ENCODE measurements around the gene CALHM2. TPM values are rescaled to one million over a fixed set of nuclear protein-coding genes. Genes with fewer than 3 reads are reported as not detected.
A peak's percentile ranks its signal among the peaks of the same experiment; 100 is the strongest.

Gene CALHM2
- total RNA-seq, 1 donor from 2014 or later: 19.8 TPM

DNA sequence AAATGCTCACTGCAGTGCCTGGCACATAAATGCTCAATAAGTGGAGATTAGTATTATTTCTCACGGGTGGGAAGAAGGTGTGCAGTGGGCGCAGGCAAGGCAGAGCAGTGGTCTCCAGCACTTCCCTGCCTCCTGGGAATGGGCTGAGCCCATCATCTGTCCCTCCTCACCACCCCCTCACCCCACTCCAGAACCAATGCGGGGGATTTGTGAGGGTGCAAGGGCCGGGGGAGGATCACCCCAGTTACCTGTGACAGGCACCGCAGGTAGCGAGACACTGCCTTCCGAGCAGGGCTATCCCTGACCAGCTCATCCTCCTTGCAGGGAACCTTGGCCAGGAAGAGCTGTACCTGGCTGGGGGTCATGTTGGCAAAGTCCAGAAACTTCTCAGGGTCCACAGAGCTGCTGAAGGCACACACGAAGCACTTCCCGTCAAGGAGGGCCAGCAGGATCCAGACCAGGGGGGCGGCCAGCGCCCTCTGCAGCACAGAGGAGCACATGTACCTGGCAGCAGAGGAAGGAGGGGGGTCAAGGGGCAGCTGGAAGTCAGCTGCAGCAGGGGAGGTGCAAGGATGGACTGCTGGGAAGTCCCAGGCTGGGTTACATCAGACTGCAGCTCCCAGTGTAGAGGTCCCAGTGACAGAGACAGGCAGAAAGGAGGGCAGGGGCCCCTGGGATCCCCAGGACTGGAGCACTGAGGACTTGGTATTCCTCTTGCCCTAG is 24.0 kb upstream of the CALHM2 start:
- DNase-seq (ENCODE audit: low read depth): no peak

DNA sequence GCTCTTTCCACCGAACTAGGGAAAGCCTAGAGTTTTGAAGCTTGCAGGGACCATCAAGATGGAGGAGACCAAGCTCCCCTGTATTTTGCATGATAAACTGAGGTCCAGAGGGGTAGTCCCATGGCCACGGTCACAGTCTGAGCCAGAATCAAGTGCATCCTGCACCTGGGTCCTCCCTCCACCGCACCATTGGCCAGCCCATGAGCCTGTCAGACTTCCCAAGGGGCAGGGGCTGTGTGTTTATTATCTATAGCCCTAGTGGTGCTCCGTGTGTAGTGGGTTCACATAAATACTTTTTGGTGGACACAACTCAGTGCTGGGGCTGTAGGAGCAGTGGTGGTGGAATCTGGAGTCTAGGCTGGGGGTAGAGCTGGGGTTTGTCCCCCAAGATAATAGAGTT is 23.3 kb upstream of the CALHM2 start:
- no peak for DNase-seq (ENCODE audit: low read depth)

- no peak for DNase-seq (ENCODE audit: low read depth)
These were observed 21.9 kb upstream of the CALHM2 start for GRCh38 chr10:103474077-103474476.

DNA sequence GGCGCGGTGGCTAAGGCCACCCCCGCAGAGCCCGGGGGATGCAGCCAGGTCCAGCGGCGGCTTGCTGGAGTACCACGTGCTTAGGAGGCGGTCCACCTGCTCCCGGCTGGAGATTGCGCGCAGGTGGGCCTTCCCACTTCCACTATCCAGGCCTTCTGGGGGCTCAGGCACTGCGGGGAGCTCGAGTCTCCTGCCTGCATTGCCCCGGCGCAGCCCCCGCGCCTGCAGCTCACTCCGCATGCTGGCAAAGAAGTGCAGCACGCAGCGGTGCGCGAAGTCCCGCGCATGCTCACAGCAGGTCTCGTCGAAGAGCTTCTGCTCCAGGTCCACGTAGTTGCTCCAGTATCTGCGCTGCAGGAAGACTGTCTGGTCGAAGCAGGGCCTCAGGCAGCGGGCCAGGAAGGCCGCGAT is 21.1 kb upstream of the CALHM2 start:
- DNase-seq (ENCODE audit: low read depth): no peak

GRCh38 chr10:103472005-103472404 is 19.8 kb upstream of the CALHM2 start:
- DNase-seq (ENCODE audit: low read depth): no peak

GRCh38 chr10:103470761-103471653 is 18.8 kb upstream of the CALHM2 start:
- no peak for DNase-seq (ENCODE audit: low read depth)

DNA sequence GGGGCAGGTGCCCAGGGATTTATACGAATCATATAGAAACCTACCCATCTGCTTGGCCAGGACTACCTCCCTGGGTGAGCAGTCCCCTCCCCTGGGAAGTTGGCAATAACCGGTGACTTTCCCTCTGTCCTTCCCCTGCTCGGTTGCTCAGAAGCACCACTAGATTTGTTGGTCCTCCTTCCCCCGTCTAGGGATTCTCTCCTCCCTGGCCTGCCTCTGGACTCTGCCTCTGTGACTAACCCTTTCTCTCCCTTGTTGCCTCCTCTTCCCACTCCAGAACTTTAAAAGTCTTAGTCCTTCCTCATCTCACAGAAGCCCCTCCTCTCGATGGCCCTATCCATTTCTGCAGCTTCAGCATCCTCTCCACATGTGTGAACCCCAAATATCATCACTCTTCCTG is 17.0 kb upstream of the CALHM2 start:
- no peak for DNase-seq (ENCODE audit: low read depth)

DNA sequence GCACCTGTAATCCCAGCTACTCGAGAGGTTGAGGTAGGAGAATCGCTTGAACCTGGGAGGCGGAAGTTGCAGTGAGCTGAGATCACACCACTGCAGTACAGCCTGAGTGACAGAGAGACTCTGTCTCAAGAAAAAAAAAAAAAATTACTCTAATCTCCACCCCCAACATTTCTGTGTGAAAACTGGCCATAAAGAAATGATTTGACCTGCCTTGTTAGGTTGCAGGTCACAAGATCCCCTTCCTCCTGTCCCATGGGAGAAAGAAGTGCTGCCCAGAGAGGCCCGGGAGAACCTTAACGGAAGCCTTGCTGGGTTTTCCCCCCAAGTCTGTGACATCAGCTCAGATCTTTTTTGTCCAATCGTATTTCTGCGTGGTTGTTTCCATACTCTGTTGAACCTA is 15.2 kb upstream of the CALHM2 start:
- no peak for DNase-seq (ENCODE audit: low read depth)

DNA sequence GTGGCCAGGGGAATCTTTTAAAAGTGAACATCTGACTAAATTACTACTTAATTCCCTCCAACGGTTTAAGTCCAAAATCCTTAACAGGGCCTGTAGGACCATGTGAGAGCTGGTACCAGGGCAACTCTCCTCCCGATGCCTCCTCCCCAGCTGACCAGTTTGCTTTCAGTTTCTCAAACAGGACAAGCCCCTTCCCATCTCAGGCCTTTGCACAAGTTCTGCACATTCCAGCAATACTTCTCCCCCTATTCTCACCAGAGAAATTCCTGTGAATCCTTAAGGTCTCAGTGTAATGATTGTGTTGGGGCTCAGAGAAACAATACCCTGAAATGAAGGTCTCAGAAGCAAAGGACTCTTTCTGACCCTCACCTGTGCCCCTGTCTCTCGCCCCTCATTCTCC is 14.6 kb upstream of the CALHM2 start:
- DNase-seq (ENCODE audit: low read depth): no peak

- no peak for DNase-seq (ENCODE audit: low read depth)
These were observed 13.4 kb upstream of the CALHM2 start for GRCh38 chr10:103465411-103466179.

DNA sequence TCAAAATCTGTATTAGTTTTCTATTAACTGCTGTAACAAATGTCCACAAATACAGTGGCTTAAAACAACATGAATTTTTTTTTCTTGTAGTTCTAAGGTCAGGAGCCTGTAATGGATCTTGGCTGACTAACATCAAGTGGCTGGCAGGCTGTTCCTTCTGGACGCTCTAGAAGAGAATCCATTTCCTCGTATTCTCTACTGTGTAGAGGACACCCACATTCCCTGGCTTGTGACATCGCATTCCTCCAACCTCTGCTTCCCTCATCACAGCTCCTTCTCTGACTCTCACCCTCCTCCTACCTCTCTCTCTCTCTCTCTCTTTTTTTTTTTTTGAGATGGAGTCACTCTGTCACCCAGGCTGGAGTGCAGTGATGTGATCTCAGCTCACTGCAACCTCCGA is 11.3 kb upstream of the CALHM2 start:
- no peak for DNase-seq (ENCODE audit: low read depth)

- DNase-seq (ENCODE audit: low read depth): no peak
These were observed 7.4 kb upstream of the CALHM2 start for GRCh38 chr10:103459615-103460014.

DNA sequence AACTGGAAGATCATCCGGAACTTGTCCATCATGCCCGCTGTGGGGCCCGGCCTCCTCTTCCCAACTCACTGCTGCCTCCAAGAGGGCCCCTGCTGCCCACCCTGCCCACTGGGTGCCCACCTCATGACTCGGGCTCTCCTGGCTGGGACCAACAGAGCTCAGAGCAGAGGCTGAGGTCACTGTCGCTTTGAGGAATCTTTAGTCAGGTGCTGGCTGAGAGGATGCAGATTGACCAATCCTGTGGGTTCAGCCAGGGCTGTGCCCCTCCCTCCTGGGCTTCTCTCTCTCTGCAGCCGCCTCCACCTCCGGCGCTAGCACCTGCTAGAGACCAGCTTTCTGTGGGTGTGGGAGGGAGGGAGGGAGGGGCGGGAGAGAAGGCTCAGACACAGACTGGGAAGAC is 6.5 kb upstream of the CALHM2 start, which contains the start of gene CALHM1:
Gene CALHM1, minus strand, starts transcription at position 181 of the 400 bp plus-strand sequence. Its CDS starts 149 bp downstream, at position 32.
- peak; percentile 66 for DNase-seq (ENCODE audit: low read depth)

- no peak for DNase-seq (ENCODE audit: low read depth)
These were observed 5.9 kb upstream of the CALHM2 start for GRCh38 chr10:103457896-103458583.

DNA sequence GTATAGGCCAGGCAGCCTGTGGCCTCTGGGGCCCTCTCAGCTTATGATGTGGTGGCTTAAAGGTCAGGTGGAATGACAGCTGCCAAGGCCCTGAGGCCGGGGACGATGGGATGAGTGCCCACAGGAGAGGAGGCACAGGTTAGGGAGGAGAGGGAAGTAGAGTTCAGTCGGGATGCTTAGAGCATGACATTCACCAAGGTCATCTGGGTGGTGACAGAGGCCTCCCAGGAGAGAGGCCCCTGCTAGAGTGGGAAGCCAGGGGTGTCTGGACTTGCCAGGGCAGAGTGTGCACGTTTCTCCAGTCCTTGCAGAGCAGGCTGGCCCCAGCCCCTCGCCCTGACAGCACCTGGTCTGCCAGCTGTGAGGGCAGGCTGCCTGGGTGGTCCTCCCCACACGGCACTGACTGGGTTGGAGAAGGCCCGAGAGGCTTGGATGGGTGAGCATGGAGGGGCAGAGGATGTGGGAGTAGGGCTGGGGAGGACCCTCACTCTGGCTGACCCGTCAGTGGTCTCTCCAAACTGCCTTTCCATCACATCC is 5.1 kb upstream of the CALHM2 start:
- DNase-seq (ENCODE audit: low read depth): peak; percentile 56

- no peak for DNase-seq (ENCODE audit: low read depth)
These were observed 4.0 kb upstream of the CALHM2 start for GRCh38 chr10:103456074-103456660.

GRCh38 chr10:103455235-103455634 is 3.1 kb upstream of the CALHM2 start:
- no peak for DNase-seq (ENCODE audit: low read depth)

GRCh38 chr10:103454026-103454425 is 1.9 kb upstream of the CALHM2 start:
- DNase-seq (ENCODE audit: low read depth): no peak

DNA sequence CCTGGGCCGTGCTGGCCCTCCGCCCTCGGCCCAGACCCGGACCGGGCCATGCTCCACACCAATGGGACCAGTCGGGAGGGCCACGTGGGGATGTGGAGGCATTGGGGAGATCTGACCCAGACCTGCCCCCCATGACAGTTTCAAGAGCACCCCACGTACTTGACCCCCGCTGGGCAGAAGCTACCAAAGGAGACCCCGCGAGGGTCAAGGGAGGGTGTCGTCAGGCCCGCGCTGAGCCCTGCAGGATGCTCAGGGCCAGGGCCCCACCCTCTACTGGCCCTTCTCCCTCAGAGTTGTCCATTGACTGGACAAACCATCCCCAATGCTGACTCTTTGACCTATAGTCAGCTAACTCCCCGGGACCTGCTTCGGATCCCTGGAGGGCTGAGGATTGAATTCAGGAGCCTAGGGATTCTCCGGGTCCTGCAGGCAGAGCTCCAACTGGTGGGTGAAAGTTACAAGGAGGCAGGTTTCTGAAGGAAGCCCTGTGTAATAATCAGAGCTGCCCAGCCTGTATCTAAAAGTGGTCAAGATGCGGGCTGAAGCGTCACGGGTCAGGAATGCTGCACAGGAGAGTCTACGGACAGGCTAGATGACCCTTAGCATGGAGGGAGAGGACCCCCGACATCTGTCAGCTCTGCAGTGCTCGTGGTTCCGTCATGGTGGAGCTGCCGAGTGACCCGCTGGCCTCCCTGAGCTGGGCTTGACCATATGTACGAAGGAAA is 498 bp upstream of the CALHM2 start:
- DNase-seq (ENCODE audit: low read depth): no peak

Data from myocyte (in vitro differentiated cells).